ENCODE results near the gene SCAF4.

The SCAF4 gene

DNA sequence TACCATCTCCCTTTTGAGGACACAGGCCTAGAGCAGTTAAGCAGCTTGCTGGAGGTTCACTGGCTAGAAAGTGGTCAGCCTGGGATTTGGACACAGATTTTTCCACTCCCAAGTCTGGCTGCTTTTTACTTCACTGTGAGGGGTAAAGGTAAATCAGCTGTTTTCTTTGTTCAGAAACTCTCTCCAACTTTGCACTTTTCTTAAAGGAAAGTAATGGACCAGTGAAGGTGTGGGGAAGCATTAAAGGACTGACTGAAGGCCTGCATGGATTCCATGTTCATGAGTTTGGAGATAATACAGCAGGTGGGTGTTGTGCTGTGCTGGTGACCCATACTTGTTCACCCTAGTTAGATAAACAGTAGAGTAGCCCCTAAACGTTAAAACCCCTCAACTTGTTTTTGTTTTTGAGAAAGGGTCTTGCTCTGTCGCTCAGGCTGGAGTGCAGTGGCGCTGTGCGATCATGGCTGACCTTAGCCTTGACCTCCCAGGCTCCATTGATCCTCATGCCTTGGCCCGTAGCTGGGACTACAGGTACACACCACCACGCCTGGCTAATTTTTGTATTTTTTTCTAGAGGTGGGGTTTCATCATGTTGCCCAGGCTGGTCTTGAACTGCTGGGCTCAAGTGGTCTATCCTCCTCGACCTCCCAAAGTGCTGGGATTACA lies 68.2 kb downstream of the SCAF4 start:
- Histone ChIP-seq H3K4me2 (ENCODE audit: low read length) (peak overlapping the region; percentile 33), H3K79me2 (ENCODE audit: insufficient read depth, low read length) (peaks cover 45% of the 10 kb centered on the region), H2AFZ (ENCODE audit: low read length) (no peak overlapping the region), H3K36me3 (ENCODE audit: insufficient read depth, low read length) (peaks cover 74% of the 10 kb centered on the region), H3K9me2 (ENCODE audit: low read depth, low read length) (no peaks in the 10 kb centered on the region), H3K4me3 (ENCODE audit: low read depth, low read length, poor library complexity, severe bottlenecking) (peak overlapping the region; percentile 1), H3K9me3 (ENCODE audit: low read length) (no peaks in the 10 kb centered on the region), H3K27me3 (ENCODE audit: insufficient read depth, low read length) (no peaks in the 10 kb centered on the region), H3K4me1 (ENCODE audit: insufficient read depth, low read length, severe bottlenecking) (peaks cover 55% of the 10 kb centered on the region), H3F3A (ENCODE audit: insufficient read depth, low read length) (0 out of 2 replicates have a peak, but pooled peaks cover 3% of the 10 kb centered on the region), H3K27ac (ENCODE audit: low read depth, low read length, poor library complexity, severe bottlenecking) (peak overlapping the region; percentile 70), H4K20me1 (ENCODE audit: insufficient read depth, low read length) (no peaks in the 10 kb centered on the region), H3K9ac (ENCODE audit: low read length) (no peak overlapping the region)
- TF ChIP-seq EZH2 (IDR thresholded peaks at IDR 0.05; ENCODE audit: borderline replicate concordance, low read length): no peak
- TF ChIP-seq, protein P1, sequence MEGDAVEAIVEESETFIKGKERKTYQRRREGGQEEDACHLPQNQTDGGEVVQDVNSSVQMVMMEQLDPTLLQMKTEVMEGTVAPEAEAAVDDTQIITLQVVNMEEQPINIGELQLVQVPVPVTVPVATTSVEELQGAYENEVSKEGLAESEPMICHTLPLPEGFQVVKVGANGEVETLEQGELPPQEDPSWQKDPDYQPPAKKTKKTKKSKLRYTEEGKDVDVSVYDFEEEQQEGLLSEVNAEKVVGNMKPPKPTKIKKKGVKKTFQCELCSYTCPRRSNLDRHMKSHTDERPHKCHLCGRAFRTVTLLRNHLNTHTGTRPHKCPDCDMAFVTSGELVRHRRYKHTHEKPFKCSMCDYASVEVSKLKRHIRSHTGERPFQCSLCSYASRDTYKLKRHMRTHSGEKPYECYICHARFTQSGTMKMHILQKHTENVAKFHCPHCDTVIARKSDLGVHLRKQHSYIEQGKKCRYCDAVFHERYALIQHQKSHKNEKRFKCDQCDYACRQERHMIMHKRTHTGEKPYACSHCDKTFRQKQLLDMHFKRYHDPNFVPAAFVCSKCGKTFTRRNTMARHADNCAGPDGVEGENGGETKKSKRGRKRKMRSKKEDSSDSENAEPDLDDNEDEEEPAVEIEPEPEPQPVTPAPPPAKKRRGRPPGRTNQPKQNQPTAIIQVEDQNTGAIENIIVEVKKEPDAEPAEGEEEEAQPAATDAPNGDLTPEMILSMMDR (IDR thresholded peaks at IDR 0.05; ENCODE audit: low read length): no peak

DNA sequence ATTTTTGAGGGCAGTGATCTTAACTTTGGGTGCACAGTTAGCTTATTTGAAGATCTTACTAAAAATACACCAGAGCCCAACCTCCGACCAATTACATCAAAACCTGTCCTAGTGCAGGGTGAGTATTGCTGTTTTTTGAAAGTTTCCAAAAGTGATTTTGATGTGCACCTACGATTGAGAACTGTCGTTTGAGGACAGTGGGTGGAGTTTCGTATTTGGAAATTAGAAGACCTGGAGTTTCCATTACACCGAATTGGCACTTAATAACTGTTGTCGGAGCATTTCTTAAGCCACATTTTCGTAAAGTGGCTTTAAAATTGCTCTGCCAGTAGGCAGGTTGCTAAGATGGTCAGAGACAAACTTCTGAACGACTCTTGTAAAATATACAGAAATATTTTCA lies 71.3 kb downstream of the SCAF4 start:
- Histone ChIP-seq H3K9me3 (ENCODE audit: low read length) (no peaks in the 10 kb centered on the region), H3K4me3 (ENCODE audit: low read depth, low read length, poor library complexity, severe bottlenecking) (peak overlapping the region; percentile 74), H3K79me2 (ENCODE audit: insufficient read depth, low read length) (peaks cover 44% of the 10 kb centered on the region), H3F3A (ENCODE audit: insufficient read depth, low read length) (no peaks in the 10 kb centered on the region), H3K27me3 (ENCODE audit: insufficient read depth, low read length) (no peaks in the 10 kb centered on the region), H3K9ac (ENCODE audit: low read length) (peak overlapping the region; percentile 68), H3K9me2 (ENCODE audit: low read depth, low read length) (no peaks in the 10 kb centered on the region), H3K36me3 (ENCODE audit: insufficient read depth, low read length) (peaks cover 43% of the 10 kb centered on the region), H3K4me2 (ENCODE audit: low read length) (peak overlapping the region; percentile 88), H3K27ac (ENCODE audit: low read depth, low read length, poor library complexity, severe bottlenecking) (peak overlapping the region; percentile 70), H2AFZ (ENCODE audit: low read length) (no peak overlapping the region), H3K4me1 (ENCODE audit: insufficient read depth, low read length, severe bottlenecking) (peaks cover 54% of the 10 kb centered on the region), H4K20me1 (ENCODE audit: insufficient read depth, low read length) (no peaks in the 10 kb centered on the region)
- no peak for TF ChIP-seq EZH2 (IDR thresholded peaks at IDR 0.05; ENCODE audit: borderline replicate concordance, low read length)
- TF ChIP-seq, protein P1 (IDR thresholded peaks at IDR 0.05; ENCODE audit: low read length): no peak

DNA sequence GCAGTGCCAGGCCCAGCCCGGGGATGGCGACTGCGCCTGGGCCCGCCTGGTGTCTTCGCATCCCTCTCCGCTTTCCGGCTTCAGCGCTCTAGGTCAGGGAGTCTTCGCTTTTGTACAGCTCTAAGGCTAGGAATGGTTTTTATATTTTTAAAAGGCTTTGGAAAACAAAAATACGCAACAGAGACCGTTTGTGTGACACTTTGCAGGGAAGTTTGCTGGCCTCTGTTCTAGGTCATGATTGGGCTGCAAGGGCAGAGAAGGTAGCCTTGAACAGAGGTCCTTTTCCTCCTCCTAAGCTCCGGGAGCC lies 71.7 kb downstream of the SCAF4 start:
- Histone ChIP-seq H3K9me2 (ENCODE audit: low read depth, low read length) (no peaks in the 10 kb centered on the region), H2AFZ (ENCODE audit: low read length) (no peak overlapping the region), H3F3A (ENCODE audit: insufficient read depth, low read length) (no peaks in the 10 kb centered on the region), H3K4me1 (ENCODE audit: insufficient read depth, low read length, severe bottlenecking) (peaks cover 50% of the 10 kb centered on the region), H3K27me3 (ENCODE audit: insufficient read depth, low read length) (no peaks in the 10 kb centered on the region), H3K27ac (ENCODE audit: low read depth, low read length, poor library complexity, severe bottlenecking) (peak overlapping the region; percentile 70), H3K4me2 (ENCODE audit: low read length) (peak overlapping the region; percentile 88), H3K79me2 (ENCODE audit: insufficient read depth, low read length) (peaks cover 40% of the 10 kb centered on the region), H3K9ac (ENCODE audit: low read length) (peak overlapping the region; percentile 68), H3K4me3 (ENCODE audit: low read depth, low read length, poor library complexity, severe bottlenecking) (peak overlapping the region; percentile 74), H3K9me3 (ENCODE audit: low read length) (no peaks in the 10 kb centered on the region), H3K36me3 (ENCODE audit: insufficient read depth, low read length) (peaks cover 39% of the 10 kb centered on the region), H4K20me1 (ENCODE audit: insufficient read depth, low read length) (no peaks in the 10 kb centered on the region)
- TF ChIP-seq EZH2 (IDR thresholded peaks at IDR 0.05; ENCODE audit: borderline replicate concordance, low read length): no peak
- TF ChIP-seq, protein P1 (IDR thresholded peaks at IDR 0.05; ENCODE audit: low read length): no peak
